Breast epithelium (tissue), 3 donors: ENCODE measurements around the gene CHCHD10.

ENCODE experiments used
- CTCF ChIP-seq, 3 donors: fragments of 450-650 bp; IDR thresholded peaks; one replicate each; pipeline ENCODE4 v1.5.1; 2016 to 2017; ENCODE audit warnings: antibody characterized with exemption in 3 of 3, mild to moderate bottlenecking in 3 of 3, moderate library complexity in 3 of 3
- POLR2A ChIP-seq: fragments of 450-650 bp; IDR thresholded peaks from one replicate; pipeline ENCODE4 v1.6.1; 2016; ENCODE audit warnings: antibody characterized with exemption, mild to moderate bottlenecking, moderate library complexity

GRCh38 chr22:23767303-23767672 lies 484 bp downstream of the CHCHD10 start:
- TF ChIP-seq CTCF (IDR thresholded peaks at IDR 0.05) = no peak
- TF ChIP-seq POLR2A = no peak
